Measurements from ENCODE around the gene SYT1. TPM values are rescaled to one million over a fixed set of nuclear protein-coding genes. Genes with fewer than 3 reads are reported as not detected.

SYT1 gene
- polyA plus RNA-seq, 5 donors, result 2.7 to 6.4 (median 5.0) TPM

- no peak for DNase-seq
Measured at GRCh38 chr12:79055926-79056674, 191.5 kb downstream of the SYT1 start.

GRCh38 chr12:79056775-79057174 lies 192.2 kb downstream of the SYT1 start:
- no peak for DNase-seq

- DNase-seq, result no peak
Measured at GRCh38 chr12:79057540-79057939, 193.0 kb downstream of the SYT1 start.

- DNase-seq, result no peak
Measured at GRCh38 chr12:79058342-79058741, 193.8 kb downstream of the SYT1 start.

- no peak for DNase-seq
Measured at GRCh38 chr12:79059557-79059956, 195.0 kb downstream of the SYT1 start.

- DNase-seq, result no peak
Measured at GRCh38 chr12:79063258-79063657, 198.7 kb downstream of the SYT1 start.

GRCh38 chr12:79067977-79068376 lies 203.4 kb downstream of the SYT1 start:
- DNase-seq, result no peak

- no peak for DNase-seq
Measured at GRCh38 chr12:79069009-79069408, 204.4 kb downstream of the SYT1 start.

GRCh38 chr12:79071498-79071897 lies 206.9 kb downstream of the SYT1 start:
- no peak for DNase-seq

- no peak for DNase-seq
Measured at GRCh38 chr12:79073506-79073905, 208.9 kb downstream of the SYT1 start.

- no peak for DNase-seq
Measured at GRCh38 chr12:79082595-79082994, 218.0 kb downstream of the SYT1 start.

- DNase-seq, result no peak
Measured at GRCh38 chr12:79083181-79083580, 218.6 kb downstream of the SYT1 start.

GRCh38 chr12:79085106-79085682 lies 220.6 kb downstream of the SYT1 start:
- no peak for DNase-seq

- DNase-seq, result no peak
Measured at GRCh38 chr12:79086541-79087296, 222.1 kb downstream of the SYT1 start.

GRCh38 chr12:79098530-79098929 lies 234.0 kb downstream of the SYT1 start:
- no peak for DNase-seq

GRCh38 chr12:79108962-79109361 lies 244.4 kb downstream of the SYT1 start:
- no peak for DNase-seq

GRCh38 chr12:79114896-79115295 lies 250.3 kb downstream of the SYT1 start:
- no peak for DNase-seq

- no peak for DNase-seq
Measured at GRCh38 chr12:79115743-79116142, 251.2 kb downstream of the SYT1 start.

GRCh38 chr12:79119796-79120195 lies 255.2 kb downstream of the SYT1 start:
- DNase-seq, result no peak

- DNase-seq, result no peak
Measured at GRCh38 chr12:79121486-79121885, 256.9 kb downstream of the SYT1 start.

- no peak for DNase-seq
Measured at GRCh38 chr12:79124385-79124784, 259.8 kb downstream of the SYT1 start.

GRCh38 chr12:79125358-79125757 lies 260.8 kb downstream of the SYT1 start:
- no peak for DNase-seq

- no peak for DNase-seq
Measured at GRCh38 chr12:79127271-79127751, 262.7 kb downstream of the SYT1 start.
